ENCODE measurements around the gene SIGLEC8.
"Not testable (repeated sequence)": the region's sequence is repeated elsewhere in the genome, so short reads cannot be mapped to it uniquely, and the experiment has no call there.

The SIGLEC8 gene

GRCh38 chr19:51472607-51473006, 14.4 kb upstream of the SIGLEC8 start:
- DNase-seq: no peak

- no peak for DNase-seq
Measured at GRCh38 chr19:51471527-51471926, 13.3 kb upstream of the SIGLEC8 start.

- DNase-seq: no peak
Measured at GRCh38 chr19:51470966-51471365, 12.7 kb upstream of the SIGLEC8 start.

GRCh38 chr19:51469629-51470028, 11.4 kb upstream of the SIGLEC8 start:
- no peak for DNase-seq

- DNase-seq: no peak
Measured at GRCh38 chr19:51469162-51469561, 10.9 kb upstream of the SIGLEC8 start.

- no peak for DNase-seq
Measured at GRCh38 chr19:51468545-51468920, 10.3 kb upstream of the SIGLEC8 start.

- DNase-seq: no peak
Measured at GRCh38 chr19:51467864-51468544, 9.8 kb upstream of the SIGLEC8 start.

GRCh38 chr19:51466723-51467122, 8.5 kb upstream of the SIGLEC8 start:
- no peak for DNase-seq

GRCh38 chr19:51463976-51464581, 5.8 kb upstream of the SIGLEC8 start:
- DNase-seq: not testable (repeated sequence)

- DNase-seq: no peak
Measured at GRCh38 chr19:51462681-51463080, 4.4 kb upstream of the SIGLEC8 start.

GRCh38 chr19:51462276-51462675, 4.0 kb upstream of the SIGLEC8 start:
- DNase-seq: no peak

GRCh38 chr19:51461723-51462161, 3.5 kb upstream of the SIGLEC8 start:
- DNase-seq: no peak

GRCh38 chr19:51460164-51460992, 2.1 kb upstream of the SIGLEC8 start:
- no peak for DNase-seq

- no peak for DNase-seq
Measured at GRCh38 chr19:51458899-51459505, 748 bp upstream of the SIGLEC8 start.

- no peak for DNase-seq
Measured at GRCh38 chr19:51457351-51458013, 772 bp downstream of the SIGLEC8 start.

GRCh38 chr19:51456541-51457290, 1.5 kb downstream of the SIGLEC8 start:
- no peak for DNase-seq

GRCh38 chr19:51450730-51451307, 7.4 kb downstream of the SIGLEC8 start:
- DNase-seq: no peak

GRCh38 chr19:51448411-51449016, 9.7 kb downstream of the SIGLEC8 start:
- no peak for DNase-seq

GRCh38 chr19:51448011-51448410, 10.2 kb downstream of the SIGLEC8 start:
- no peak for DNase-seq

GRCh38 chr19:51447510-51447909, 10.7 kb downstream of the SIGLEC8 start:
- DNase-seq: not testable (repeated sequence)

Data from right hindlimb (tissue), 1 donor.